Head of caudate nucleus (tissue), 42 donors: ENCODE measurements around the gene UNC13B.
A peak's percentile ranks its signal among the peaks of the same experiment; 100 is the strongest.
"Not testable (repeated sequence)": the region's sequence is repeated elsewhere in the genome, so short reads cannot be mapped to it uniquely, and the experiment has no call there.

Experiments used
- DNase-seq, 42 donors: peaks; one replicate each; pipeline versions ENCODE4 v3.0.0 to v3.0.0-alpha.2; 2020 to 2021; ENCODE audit warnings: mixed read lengths in 7 of 42
- intact Hi-C: fragments of 100-400 bp; cut with DNase I; formaldehyde crosslinking; loops from one replicate; pipeline ENCODE4 v1.15.0; 2022

The UNC13B gene

DNA sequence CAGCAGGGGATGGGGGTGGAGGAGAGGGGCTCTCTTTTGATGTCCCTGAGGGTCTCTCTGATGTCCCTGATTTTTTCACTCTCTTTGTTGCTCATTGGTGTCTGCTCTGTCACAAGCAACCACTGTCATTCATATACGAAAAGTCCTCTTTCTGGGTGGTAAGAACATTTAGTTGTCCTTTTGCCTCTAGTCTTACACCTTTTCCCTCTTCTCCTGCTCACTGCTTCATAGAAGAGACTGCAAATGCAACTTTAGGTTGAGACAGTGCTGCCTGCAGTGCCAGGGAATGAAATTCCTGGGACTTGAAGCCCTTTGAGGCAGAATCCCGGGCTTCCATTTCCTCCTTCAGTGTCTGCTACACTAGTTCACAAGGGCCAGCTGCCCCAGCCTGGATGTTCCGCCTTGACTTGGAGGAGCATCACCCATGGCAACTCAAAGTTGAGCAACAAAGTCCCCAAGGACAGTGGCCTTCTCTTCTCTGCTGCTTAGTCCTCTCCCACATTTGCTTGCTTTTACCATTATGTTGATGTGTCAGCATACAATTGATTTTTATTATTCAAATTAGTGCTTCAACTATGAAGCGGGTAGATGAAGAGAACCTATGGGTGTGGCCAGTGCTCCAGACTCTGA, 233.4 kb downstream of the UNC13B start:
- intact Hi-C loops: no loop called here
- DNase-seq: peak in 1 of 42 donors; percentile 37

DNA sequence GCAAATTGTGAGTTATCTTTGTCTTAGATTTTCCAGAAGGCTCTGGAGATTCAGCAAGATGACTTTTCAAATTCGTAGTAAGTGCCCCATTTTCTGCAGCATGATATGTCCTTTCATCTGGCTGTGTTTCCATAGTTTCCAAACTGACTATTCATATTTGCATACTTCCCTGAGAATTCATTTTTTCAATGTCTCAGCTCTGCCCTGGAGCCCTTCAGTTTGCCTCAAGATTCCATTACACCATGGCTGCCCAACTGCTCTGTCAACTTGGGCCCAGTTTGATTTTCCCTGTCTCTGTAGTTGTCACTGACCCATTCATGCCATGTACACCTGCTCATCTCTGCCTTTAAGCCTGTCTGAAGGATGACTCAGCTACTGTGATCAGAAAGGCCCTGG, 233.9 kb downstream of the UNC13B start:
- intact Hi-C loops: no loop called here
- DNase-seq: no peak

DNA sequence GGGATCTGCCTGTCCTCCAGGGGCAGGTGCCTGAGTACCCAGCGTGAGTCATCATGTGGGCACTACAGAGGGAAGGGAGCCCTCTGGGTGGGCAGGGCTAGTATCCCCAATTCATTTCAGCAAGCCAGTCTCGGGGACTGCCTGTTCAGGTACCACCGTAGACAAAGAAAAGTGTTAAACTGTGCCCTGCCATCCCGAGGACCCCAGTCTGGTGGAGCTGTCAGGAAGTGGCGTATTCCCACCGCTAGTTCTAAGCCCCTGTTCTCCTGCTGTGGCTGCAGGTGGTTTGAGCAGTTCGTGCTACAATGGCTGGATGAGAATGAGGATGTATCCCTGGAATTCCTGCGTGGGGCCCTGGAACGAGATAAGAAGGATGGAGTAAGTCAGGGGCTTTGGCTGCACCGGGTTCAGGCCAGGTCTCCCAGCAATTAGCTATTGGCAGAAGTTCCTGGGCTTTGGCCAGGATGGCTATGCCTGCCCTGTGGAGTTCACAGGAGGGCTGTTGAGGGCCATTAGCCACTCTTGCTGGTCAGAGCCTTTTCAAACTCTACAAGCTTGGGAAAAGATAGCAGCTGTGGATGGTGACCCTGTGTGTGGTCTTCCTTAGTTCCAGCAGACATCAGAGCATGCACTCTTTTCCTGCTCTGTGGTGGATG, 234.9 kb downstream of the UNC13B start:
- DNase-seq: peak in 1 of 42 donors; percentile 33
- intact Hi-C loops: no loop called here

DNA sequence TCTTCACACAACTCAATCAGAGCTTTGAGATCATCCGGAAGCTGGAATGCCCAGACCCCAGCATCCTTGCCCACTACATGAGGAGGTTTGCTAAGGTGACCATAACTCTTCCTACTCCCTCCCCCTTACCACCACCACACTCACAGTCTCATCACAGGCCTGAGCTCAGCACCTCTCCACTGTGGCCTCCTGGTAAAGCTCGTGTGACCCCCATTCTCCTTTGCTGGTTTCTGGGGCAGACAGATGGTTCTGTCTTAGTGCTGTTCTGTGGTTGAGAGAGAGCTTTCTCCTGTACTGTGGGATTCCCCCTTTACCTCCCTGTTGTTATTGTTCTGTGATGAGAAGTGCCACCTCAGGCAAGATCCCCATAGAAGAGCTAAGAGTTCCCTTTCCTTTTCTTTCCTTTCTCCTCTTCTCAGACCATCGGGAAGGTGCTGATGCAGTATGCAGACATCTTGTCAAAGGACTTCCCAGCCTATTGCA, 235.4 kb downstream of the UNC13B start:
- intact Hi-C loops: no loop called here
- no peak for DNase-seq

DNA sequence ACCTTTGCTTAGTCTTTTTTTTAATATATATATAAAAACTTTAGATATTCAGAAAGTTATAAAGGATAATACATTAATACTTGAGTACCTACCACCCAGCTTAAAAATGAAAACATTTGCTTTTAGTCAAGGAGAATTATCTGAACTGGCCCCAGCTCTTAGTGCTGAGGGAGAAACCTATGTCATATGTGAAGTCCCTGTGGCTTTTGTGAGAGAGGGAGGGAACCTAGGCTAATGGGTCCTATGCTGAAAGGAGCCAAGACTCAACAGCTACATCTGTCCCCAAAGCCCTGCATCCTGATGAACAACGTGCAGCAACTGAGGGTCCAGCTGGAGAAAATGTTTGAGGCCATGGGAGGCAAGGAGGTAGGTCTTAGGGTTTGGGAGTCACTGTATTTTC, 236.1 kb downstream of the UNC13B start:
- peak in 1 of 42 donors; percentile 3 for DNase-seq
- intact Hi-C loops: no loop called here

DNA sequence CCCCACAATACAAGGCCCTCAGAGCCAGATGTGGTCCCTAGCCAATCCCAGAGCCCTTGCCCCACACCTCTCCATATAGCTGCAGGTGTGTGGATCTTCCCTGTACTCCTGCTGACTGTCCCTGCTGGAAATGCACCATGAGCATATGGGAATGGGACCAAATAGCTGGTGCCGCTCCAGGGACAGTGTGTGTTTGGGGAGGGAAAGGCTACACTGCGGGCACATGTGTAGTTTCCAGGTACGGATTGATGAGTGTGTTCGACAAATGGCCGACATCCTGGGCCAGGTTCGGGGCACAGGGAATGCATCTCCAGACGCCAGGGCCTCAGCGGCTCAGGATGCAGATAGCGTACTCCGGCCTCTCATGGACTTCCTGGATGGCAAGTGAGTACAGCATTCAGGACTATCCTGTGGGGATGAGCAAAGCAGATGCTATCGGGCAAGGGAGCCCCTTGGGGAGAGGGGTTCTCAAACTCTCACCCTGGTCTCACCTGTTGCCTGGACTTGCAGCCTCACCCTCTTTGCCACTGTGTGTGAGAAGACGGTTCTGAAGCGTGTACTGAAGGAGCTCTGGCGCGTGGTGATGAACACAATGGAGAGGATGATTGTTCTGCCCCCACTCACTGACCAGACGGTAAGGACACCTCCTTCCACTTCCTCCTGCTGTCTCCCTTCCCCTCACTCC, 237.0 kb downstream of the UNC13B start:
- intact Hi-C loops: no loop called here
- peak in 1 of 42 donors; percentile 20 for DNase-seq

DNA sequence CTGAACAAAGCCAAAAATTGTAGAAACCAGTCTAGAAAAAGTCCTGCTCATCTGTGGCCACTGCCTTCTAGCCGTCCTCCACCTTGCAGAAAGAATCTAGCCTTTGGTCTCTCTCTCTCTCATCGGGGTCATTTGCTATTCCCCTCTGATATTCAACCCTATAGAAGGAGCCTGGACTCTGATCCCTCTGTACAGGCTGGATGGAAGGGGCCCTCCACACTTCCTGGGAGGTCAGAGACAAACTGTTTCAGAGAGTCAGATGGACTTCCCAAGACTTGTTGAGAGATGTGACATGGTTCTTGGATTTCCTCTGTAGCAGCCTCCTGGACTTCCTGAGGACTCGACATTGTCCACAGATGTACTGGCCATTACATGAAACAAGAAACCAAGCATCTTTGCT, 243.1 kb downstream of the UNC13B start:
- no peak for DNase-seq
- intact Hi-C loops: no loop called here

DNA sequence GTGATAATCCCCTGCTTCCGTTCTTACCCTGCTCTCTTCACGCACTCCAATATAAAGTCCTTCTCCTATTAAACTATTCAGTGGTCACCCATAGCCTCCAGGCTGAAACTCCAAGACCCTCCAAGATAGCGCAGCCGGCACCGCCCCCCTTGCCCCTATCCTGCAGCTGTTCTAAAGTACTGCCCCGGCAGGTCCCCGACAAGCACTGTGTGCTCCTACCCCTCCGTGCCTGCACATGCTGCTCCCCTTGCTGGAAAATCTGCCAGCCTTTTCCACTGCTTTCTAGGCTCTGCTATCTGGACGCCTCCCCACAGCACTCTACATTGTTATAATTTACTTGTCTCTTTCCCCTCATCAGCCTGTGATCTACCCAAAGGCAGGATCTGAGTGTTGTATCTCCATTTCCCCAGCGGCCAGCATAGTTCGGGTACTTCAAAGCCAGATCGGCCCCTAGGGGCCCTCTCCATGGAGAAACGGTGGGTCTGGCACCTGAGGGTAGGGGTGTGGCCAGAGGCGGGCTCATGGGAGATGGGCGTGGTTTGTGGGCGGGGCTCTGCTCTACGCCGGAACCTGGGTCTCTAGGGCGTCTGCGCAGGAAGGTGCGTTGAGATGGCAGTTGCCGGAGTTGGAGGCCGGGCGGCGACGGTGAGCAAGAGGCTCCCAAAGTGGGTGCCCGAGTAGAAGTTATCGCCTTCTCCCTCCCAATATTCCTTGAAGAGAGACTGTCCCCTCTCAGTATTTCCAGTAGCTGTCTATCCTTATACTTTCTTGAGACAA, 244.6 kb downstream of the UNC13B start:
- DNase-seq: peak in 39 of 42 donors; percentile 7 to 69 (median 36)
- intact Hi-C loops: no loop called here

DNA sequence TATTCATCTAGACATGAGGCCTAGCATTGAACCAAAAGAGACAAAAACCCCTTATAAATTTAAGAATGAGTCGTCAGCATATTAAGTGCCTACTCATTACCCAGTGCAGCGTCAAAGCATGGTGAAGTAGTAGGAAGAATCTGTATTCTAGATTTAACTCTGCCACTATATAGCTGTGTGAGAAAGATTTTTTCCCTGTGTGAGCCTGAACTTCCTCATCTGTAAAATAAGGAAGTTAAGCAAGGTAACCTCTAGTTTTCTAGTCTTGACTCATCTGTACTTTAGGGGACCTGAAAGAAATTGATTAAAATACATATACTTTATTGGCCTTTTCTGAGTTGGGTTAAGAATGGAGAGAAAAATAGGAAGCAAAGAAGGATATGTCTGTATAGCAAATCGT, 246.0 kb downstream of the UNC13B start:
- no peak for DNase-seq
- intact Hi-C loops: no loop called here

DNA sequence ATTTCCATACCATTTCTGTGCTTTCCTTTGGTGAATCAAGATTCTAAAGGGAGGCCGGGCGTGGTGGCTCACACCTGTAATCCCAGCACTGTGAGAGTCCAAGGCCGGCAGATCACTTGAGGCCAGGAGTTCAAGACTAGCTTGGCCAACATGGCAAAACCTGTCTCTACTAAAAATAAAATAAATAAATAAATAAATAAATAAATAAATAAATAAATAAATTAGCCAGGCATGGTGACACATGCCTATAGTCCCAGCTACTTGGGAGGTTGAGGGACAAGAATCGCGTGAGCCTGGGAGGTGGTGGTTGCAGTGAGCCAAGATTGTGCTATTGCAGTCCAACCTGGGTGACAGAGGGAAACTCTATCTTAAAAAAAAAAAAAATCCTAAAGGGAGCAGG, 247.6 kb downstream of the UNC13B start:
- DNase-seq, intact Hi-C loops: not testable (repeated sequence)

DNA sequence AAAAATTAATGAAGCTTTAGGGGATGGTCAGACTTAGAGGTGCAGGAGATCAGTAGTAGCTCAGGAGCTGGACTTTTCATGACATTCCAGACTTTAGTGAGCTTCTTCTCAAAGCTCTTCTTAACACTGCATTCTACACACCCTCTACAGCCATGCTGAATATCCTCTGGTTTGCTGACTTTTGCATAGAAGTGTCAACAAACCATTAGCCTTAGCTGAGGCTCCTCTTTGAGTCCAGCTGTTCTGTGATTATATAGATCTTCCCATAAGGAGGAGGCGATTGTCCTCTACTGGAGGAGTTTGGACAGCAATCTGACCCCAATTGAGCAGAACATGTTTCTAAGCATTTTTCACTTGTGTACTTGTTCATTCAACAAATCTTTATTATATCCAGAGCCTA, 253.1 kb downstream of the UNC13B start:
- no peak for DNase-seq
- intact Hi-C loops: no loop called here

DNA sequence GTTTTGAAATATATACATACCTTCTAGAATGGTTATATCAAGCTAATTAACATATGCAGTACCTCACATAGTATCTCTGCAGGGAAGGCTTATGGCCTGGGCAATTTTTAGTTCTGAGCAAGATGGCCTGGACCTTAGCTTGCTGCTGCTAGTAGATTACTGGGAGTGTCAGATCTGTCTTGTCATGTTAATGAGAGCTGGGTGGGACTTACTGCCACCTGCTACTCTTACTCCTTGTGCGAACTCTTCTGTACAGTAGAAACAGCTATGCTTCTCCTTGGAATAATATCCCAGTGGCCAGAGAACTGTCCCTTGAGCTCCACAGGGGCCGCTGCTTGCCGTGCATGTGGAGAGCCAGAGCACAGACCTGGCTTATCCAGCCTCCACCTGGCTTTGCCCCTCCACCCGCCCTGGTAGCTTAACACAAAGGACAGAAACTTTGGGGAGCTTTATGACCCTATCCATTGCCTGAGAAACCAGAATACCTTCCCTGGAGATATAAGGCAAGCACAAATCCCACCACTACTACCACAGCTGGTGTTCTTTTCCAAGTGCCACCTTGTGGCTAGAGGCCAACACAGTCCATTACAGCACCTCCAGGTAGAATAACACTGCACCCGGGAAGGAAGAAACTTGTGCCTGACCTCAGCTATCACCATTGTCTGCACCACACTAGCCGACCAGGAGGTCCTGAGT, 253.7 kb downstream of the UNC13B start:
- DNase-seq: no peak
- intact Hi-C loops: no loop called here

DNA sequence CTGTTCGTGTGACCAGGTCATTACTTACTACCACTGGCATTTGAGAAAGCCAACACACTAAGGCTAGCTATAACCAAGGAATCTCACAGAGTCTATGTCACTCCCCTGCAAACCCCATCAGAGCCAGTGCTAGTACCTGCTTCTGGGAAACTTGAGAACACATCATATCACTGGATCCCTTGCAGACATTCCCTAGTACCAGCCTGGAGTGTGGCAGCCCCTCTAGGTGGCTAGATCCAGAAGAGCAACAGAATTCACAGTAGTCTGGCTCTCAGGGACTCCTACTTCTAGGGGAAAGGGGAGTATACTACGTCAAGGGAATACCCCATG, 254.3 kb downstream of the UNC13B start:
- DNase-seq: no peak
- intact Hi-C loops: no loop called here

DNA sequence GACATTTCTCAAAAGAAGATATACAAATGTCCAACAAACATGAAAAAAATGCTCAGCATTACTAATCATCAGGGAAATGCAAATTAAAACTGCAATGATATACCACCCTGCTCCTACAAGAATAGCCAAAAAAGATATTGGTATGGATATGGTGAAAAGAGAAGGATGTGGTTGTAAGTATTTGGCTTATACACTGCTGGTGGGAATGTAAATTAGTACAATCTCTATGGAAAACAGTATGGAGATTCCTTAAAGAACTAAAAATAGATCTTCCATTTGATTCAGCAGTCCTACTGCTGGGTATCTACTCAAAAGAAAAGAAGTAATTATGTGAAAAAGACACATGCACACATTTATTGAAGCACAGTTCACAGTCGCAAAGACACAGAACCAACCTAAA, 260.5 kb downstream of the UNC13B start:
- no peak for DNase-seq
- intact Hi-C loops: no loop called here

DNA sequence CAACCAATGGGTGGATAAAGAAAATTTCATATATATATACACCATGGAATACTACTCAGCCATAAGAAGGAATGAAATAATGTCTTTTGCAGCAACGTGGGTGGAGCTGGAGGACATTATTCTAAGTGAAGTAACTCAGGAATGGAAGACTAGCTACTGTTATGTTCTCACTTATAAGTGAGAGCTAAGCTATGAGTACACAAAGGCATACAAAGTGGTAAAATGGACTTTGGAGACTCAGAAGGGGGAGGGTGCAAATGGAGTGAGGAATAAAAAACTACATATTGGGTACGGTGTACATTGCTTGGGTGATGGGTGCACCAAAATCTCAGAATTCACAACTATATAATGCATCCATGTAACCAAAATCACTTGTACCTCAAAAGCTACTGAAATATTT, 260.9 kb downstream of the UNC13B start:
- intact Hi-C loops: no loop called here
- DNase-seq: no peak

DNA sequence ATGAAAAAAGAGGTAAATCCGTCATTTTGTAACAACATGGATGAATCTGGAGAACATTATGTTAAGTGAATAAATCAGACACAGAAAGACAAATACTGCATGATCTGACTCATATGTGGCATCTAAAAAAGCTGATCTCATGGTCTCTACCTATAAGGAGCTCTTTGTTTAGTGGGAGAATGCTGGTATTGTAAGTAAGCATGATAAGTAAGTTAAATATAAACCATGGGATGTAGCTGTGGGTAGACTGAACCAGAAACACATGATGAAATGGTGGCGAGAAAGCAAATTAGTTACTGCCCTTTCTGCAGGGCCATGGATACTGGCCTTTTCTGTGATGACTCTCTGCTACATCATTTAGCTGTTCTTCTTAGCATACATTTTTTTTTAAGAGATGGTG, 261.7 kb downstream of the UNC13B start:
- DNase-seq: no peak
- intact Hi-C loops: no loop called here

DNA sequence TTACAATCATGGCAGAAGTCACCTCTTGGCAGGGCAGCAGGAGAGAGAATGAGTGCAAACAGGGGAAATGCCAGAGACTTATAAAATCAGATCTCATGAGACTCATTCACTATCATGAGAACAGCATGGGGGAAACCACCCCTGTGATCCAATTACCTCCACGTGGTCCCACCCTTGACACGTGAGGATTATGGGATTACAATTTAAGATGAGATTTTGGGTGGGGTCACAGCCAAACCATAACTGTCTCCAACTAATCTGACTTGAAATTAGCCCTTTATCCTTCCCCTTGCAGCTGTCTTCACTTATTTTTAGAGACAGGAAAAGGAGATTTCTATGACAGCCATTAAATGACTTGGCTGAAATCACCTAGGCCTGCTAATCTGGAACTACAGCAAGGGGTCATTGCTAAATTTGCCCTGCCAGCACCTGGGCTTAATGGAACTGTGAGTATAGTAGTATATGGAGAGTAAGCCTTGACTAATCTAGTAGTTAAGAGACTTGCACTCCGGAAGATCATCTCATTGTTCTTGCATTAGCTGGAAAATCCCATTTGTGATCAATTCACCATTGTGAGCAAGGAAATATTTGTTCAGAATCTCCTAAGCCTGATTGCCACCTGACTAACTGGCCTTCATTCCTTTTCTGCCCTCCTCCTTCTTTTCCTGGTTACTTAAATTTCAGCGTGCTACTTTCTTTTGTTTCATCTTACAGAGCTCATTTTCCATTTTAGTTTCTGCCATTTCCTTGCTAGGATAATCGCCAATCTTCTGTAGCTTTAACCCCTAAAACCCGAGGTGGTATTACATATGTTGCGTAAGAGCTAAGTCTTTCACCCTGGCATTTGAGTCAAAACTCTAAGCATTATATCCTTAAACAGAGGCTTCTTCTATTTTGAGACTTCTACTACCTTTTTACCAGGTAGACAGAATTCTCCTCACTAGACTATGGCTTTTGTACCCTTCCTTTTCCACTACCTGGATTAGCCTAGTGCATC, 262.8 kb downstream of the UNC13B start:
- intact Hi-C loops: no loop called here

DNA sequence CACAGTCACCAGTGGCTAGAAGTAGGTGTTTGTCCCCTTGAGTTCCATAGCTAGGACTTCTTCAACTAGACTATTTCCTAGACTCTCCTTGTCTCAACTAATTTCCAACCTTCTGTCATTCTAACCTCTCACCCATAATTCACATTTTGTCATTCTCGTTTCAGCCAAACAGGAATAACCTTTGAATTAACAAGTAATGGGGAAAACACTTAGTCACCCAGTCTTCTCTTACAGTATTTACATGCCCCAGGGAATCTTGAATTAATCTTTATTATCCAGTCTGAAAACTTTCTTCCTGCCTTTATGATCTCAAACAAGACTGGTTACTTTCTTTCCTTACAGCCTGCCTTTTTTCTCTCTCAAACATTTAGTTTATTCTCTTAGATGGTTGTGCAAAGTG, 264.8 kb downstream of the UNC13B start:
- DNase-seq: no peak
- intact Hi-C loops: no loop called here

More for the DNA sequence above, 262.8 kb downstream of the UNC13B start:
- no peak for DNase-seq
